HL-60 (cell line): ENCODE results near the gene MXD3.

Experiments used
- GABPA ChIP-seq: IDR thresholded peaks from 2 replicates; pipeline ENCODE4 v1.6.1; 2012; ENCODE audit warnings: low read depth
- TF ChIP-seq, protein P1 (sequence below): IDR thresholded peaks from one replicate; pipeline ENCODE4 v1.5.1; 2011; ENCODE audit warnings: low read length, control low read depth, inconsistent platforms; ENCODE audit not compliant: insufficient read depth
- TF ChIP-seq, protein P2 (sequence below): IDR thresholded peaks from 2 replicates; pipeline ENCODE4 v1.6.1; 2012; ENCODE audit warnings: low read depth; ENCODE audit not compliant: insufficient replicate concordance

DNA sequence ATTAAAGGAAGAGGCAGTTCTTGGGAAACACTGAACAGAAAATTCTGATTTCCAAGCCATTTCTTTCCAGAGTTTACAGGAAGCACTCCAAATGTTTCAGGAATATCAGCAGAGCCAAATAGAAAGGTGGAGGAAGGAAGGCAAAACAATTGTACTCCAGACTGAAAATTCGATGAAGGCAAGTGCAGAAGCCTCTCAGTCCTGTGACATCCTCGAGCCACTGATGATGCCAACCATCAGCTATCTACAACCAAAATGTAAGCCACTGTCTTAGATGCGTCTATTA, 37.6 kb upstream of the MXD3 start:
- TF ChIP-seq, protein P1, sequence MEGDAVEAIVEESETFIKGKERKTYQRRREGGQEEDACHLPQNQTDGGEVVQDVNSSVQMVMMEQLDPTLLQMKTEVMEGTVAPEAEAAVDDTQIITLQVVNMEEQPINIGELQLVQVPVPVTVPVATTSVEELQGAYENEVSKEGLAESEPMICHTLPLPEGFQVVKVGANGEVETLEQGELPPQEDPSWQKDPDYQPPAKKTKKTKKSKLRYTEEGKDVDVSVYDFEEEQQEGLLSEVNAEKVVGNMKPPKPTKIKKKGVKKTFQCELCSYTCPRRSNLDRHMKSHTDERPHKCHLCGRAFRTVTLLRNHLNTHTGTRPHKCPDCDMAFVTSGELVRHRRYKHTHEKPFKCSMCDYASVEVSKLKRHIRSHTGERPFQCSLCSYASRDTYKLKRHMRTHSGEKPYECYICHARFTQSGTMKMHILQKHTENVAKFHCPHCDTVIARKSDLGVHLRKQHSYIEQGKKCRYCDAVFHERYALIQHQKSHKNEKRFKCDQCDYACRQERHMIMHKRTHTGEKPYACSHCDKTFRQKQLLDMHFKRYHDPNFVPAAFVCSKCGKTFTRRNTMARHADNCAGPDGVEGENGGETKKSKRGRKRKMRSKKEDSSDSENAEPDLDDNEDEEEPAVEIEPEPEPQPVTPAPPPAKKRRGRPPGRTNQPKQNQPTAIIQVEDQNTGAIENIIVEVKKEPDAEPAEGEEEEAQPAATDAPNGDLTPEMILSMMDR, result no peak
- no peak for TF ChIP-seq GABPA
- TF ChIP-seq, protein P2, sequence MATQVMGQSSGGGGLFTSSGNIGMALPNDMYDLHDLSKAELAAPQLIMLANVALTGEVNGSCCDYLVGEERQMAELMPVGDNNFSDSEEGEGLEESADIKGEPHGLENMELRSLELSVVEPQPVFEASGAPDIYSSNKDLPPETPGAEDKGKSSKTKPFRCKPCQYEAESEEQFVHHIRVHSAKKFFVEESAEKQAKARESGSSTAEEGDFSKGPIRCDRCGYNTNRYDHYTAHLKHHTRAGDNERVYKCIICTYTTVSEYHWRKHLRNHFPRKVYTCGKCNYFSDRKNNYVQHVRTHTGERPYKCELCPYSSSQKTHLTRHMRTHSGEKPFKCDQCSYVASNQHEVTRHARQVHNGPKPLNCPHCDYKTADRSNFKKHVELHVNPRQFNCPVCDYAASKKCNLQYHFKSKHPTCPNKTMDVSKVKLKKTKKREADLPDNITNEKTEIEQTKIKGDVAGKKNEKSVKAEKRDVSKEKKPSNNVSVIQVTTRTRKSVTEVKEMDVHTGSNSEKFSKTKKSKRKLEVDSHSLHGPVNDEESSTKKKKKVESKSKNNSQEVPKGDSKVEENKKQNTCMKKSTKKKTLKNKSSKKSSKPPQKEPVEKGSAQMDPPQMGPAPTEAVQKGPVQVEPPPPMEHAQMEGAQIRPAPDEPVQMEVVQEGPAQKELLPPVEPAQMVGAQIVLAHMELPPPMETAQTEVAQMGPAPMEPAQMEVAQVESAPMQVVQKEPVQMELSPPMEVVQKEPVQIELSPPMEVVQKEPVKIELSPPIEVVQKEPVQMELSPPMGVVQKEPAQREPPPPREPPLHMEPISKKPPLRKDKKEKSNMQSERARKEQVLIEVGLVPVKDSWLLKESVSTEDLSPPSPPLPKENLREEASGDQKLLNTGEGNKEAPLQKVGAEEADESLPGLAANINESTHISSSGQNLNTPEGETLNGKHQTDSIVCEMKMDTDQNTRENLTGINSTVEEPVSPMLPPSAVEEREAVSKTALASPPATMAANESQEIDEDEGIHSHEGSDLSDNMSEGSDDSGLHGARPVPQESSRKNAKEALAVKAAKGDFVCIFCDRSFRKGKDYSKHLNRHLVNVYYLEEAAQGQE, result no peak
